HL-60 (cell line): ENCODE data around the gene CAMTA1.

ENCODE experiments used
- DNase-seq, 2 experiments: peaks; one replicate each; pipeline ENCODE4 v3.0.0-alpha.2; 2010 to 2020; ENCODE audit warnings: low read depth in 1 of 2, low spot score in 1 of 2
- H3K27ac ChIP-seq: fragments of 250-450 bp; sonication (Bioruptor Pico); replicated peaks from 2 replicates; pipeline ENCODE4 v1.5.1; 2020; ENCODE audit warnings: mild to moderate bottlenecking, moderate library complexity
- H3K27me3 ChIP-seq: fragments of 250-450 bp; sonication (Bioruptor Pico); 2 replicates; pipeline ENCODE4 v1.5.1; 2021; ENCODE audit warnings: mild to moderate bottlenecking, moderate library complexity; ENCODE audit not compliant: insufficient read depth, poor library complexity, severe bottlenecking
- H3K4me3 ChIP-seq: replicated peaks from 2 replicates; pipeline ENCODE4 v1.5.1; 2011; ENCODE audit warnings: mild to moderate bottlenecking, control low read depth, low read length; ENCODE audit not compliant: insufficient read depth
- GABPA ChIP-seq: IDR thresholded peaks from 2 replicates; pipeline ENCODE4 v1.6.1; 2012; ENCODE audit warnings: low read depth
- POLR2AphosphoS5 ChIP-seq: IDR thresholded peaks from 2 replicates; pipeline ENCODE4 v1.6.1; 2012; ENCODE audit warnings: low read depth
- REST ChIP-seq: IDR thresholded peaks from 2 replicates; pipeline ENCODE4 v1.6.1; 2012; ENCODE audit warnings: low read depth; ENCODE audit not compliant: insufficient replicate concordance
- SPI1 ChIP-seq: IDR thresholded peaks from 2 replicates; pipeline ENCODE4 v1.6.1; 2012; ENCODE audit warnings: low read depth, mild to moderate bottlenecking, borderline replicate concordance
- TF ChIP-seq, protein P1 (sequence below): IDR thresholded peaks from one replicate; pipeline ENCODE4 v1.5.1; 2011; ENCODE audit warnings: low read length, control low read depth, inconsistent platforms; ENCODE audit not compliant: insufficient read depth

CAMTA1 gene

DNA sequence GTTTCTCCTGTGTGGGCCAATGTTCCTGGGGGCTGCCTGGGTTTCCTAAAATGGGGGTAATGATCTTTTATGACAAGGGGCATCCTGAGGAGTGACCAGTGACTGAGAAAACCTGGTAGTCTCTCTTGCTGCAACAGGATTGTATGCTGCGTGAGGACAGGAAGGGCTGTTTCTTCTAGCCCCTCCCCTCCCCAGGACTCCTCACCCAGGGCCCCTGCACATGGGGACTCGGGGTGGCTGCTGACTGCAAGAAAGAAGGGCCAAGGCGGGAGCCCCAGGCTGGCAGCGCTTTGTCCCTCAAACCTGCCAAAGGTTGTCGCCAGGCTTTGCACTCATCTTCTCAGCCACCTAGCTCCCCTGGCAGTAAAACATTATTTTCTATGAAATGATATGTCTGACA, 442.4 kb downstream of the CAMTA1 start:
- DNase-seq = no peak
- H3K4me3 ChIP-seq = no peak overlapping the region
- TF ChIP-seq SPI1 (no peak), REST (no peak), GABPA (no peak), POLR2AphosphoS5 (no peak)
- TF ChIP-seq, protein P1, sequence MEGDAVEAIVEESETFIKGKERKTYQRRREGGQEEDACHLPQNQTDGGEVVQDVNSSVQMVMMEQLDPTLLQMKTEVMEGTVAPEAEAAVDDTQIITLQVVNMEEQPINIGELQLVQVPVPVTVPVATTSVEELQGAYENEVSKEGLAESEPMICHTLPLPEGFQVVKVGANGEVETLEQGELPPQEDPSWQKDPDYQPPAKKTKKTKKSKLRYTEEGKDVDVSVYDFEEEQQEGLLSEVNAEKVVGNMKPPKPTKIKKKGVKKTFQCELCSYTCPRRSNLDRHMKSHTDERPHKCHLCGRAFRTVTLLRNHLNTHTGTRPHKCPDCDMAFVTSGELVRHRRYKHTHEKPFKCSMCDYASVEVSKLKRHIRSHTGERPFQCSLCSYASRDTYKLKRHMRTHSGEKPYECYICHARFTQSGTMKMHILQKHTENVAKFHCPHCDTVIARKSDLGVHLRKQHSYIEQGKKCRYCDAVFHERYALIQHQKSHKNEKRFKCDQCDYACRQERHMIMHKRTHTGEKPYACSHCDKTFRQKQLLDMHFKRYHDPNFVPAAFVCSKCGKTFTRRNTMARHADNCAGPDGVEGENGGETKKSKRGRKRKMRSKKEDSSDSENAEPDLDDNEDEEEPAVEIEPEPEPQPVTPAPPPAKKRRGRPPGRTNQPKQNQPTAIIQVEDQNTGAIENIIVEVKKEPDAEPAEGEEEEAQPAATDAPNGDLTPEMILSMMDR = no peak
- no peaks in the 10 kb centered on the region for H3K27me3 ChIP-seq
- no peak overlapping the region for H3K27ac ChIP-seq

- DNase-seq = no peak
- TF ChIP-seq GABPA (no peak), SPI1 (no peak), REST (no peak), POLR2AphosphoS5 (no peak)
- TF ChIP-seq, protein P1 = no peak
- Histone ChIP-seq H3K27ac (no peak overlapping the region), H3K27me3 (no peaks in the 10 kb centered on the region), H3K4me3 (no peak overlapping the region)
Observed at GRCh38 chr1:7228252-7228961, 443.2 kb downstream of the CAMTA1 start.

- TF ChIP-seq REST (no peak), SPI1 (no peak), GABPA (no peak), POLR2AphosphoS5 (no peak)
- TF ChIP-seq, protein P1 = no peak
- no peak overlapping the region for H3K4me3 ChIP-seq
- no peak overlapping the region for H3K27ac ChIP-seq
- no peaks in the 10 kb centered on the region for H3K27me3 ChIP-seq
- no peak for DNase-seq
Observed at GRCh38 chr1:7229186-7229585, 443.9 kb downstream of the CAMTA1 start.
